WERI-Rb-1 (cell line): Measurements from ENCODE around the gene TANC1.

Experiments used
- DNase-seq: peaks from one replicate; pipeline ENCODE4 v3.0.0-alpha.2; 2020
- H3K27ac ChIP-seq: fragments of 250-450 bp; sonication (Bioruptor Pico); 2 replicates; pipeline ENCODE4 v1.5.1; 2020; ENCODE audit warnings: mild to moderate bottlenecking, moderate library complexity
- H3K27me3 ChIP-seq: fragments of 250-450 bp; sonication (Bioruptor Pico); 2 replicates; pipeline ENCODE4 v1.5.1; 2021; ENCODE audit warnings: mild to moderate bottlenecking, low read depth, moderate library complexity; ENCODE audit not compliant: insufficient read depth, severe bottlenecking
- H3K36me3 ChIP-seq: fragments of 250-450 bp; sonication (Bioruptor Pico); 2 replicates; pipeline ENCODE4 v1.5.1; 2020; ENCODE audit warnings: mild to moderate bottlenecking, moderate library complexity
- H3K4me3 ChIP-seq: 2 replicates; pipeline ENCODE4 v1.5.1; 2011; ENCODE audit warnings: low read depth, mild to moderate bottlenecking, control low read depth, low read length
- H3K9me3 ChIP-seq: fragments of 250-450 bp; sonication (Bioruptor Pico); 2 replicates; pipeline ENCODE4 v1.5.1; 2021; ENCODE audit warnings: mild to moderate bottlenecking, moderate library complexity; ENCODE audit not compliant: severe bottlenecking
- TF ChIP-seq, protein P1 (sequence below): IDR thresholded peaks from 2 replicates; pipeline ENCODE4 v1.5.1; 2011; ENCODE audit warnings: low read depth, mild to moderate bottlenecking, control low read depth, inconsistent platforms, low read length

TANC1 gene

DNA sequence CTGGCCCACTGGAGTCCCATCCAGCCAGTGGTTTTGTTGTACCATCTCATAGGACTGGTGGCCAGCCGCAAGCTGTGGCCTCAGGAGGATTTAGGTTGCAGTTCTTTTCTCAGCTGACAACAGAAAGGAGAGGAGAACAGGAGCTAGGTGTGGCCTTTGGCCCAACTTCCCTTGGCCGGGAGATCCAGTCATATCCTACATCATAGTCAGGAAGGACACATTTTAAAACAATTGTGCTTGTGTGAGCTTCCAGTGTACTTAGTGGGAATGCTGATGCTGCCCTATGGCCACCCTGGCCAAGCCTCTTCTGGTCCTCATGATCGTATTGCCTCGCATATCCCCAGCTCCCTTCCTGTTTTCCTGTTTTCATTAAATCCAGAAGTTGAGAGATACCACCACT lies 220.0 kb downstream of the TANC1 start:
- TF ChIP-seq, protein P1, sequence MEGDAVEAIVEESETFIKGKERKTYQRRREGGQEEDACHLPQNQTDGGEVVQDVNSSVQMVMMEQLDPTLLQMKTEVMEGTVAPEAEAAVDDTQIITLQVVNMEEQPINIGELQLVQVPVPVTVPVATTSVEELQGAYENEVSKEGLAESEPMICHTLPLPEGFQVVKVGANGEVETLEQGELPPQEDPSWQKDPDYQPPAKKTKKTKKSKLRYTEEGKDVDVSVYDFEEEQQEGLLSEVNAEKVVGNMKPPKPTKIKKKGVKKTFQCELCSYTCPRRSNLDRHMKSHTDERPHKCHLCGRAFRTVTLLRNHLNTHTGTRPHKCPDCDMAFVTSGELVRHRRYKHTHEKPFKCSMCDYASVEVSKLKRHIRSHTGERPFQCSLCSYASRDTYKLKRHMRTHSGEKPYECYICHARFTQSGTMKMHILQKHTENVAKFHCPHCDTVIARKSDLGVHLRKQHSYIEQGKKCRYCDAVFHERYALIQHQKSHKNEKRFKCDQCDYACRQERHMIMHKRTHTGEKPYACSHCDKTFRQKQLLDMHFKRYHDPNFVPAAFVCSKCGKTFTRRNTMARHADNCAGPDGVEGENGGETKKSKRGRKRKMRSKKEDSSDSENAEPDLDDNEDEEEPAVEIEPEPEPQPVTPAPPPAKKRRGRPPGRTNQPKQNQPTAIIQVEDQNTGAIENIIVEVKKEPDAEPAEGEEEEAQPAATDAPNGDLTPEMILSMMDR, result no peak
- Histone ChIP-seq H3K27ac (no peak overlapping the region), H3K9me3 (no peaks in the 10 kb centered on the region), H3K27me3 (no peaks in the 10 kb centered on the region), H3K4me3 (no peak overlapping the region), H3K36me3 (peaks cover 15% of the 10 kb centered on the region; the same call in 1 of the 2 replicates)
- DNase-seq, result no peak

DNA sequence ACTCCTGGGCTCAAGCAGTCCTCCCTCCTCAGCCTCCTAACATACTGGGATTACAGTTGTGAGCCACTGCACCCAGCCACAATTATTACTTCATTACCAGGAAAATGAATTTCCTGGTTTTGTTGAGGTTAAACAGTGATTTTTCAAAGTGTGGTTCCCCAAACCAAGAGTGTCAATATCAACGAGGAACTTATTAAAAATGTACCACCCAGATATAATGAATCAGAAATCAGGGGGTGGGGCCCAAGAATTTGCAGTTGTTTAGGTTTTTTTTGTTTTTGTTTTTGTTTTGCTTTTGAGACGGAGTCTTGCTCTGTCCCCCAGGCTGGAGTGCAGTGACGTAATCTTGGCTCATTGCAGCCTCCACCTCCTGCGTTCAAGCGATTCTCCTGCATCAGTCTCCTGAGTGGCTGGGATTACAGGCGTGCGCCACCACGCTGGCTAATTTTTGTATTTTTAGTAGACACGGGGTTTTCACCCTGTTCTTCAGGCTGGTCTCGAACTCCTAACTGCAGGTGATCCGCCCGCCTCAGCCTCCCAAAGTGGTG lies 224.0 kb downstream of the TANC1 start:
- no peak overlapping the region for H3K27ac ChIP-seq
- no peaks in the 10 kb centered on the region for H3K27me3 ChIP-seq
- DNase-seq, result no peak
- H3K36me3 ChIP-seq, result peaks cover 22% of the 10 kb centered on the region
- H3K9me3 ChIP-seq, result no peaks in the 10 kb centered on the region
- TF ChIP-seq, protein P1, result no peak
- no peak overlapping the region for H3K4me3 ChIP-seq

DNA sequence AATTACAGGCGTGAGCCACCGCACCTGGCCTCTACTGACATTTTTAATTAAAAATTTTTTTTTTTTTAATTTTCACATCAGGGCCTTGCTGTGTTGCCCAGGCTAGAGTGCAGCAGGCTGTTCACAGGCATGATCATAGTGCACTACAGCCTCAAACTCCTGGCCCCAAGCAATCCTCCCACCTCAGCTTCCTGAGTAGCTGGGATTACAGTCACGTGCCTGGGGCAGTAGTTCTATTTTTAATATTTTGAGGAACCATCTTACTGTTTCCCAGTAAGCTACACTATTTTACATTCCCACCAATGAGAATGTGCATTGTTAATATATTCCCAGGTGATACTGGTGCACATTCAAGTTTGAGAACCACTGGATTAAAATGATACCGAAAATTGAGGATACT lies 225.4 kb downstream of the TANC1 start:
- TF ChIP-seq, protein P1, result no peak
- no peaks in the 10 kb centered on the region for H3K27me3 ChIP-seq
- DNase-seq, result no peak
- H3K9me3 ChIP-seq, result no peaks in the 10 kb centered on the region
- no peak overlapping the region for H3K27ac ChIP-seq
- H3K36me3 ChIP-seq, result peaks cover 24% of the 10 kb centered on the region
- H3K4me3 ChIP-seq, result no peak overlapping the region

DNA sequence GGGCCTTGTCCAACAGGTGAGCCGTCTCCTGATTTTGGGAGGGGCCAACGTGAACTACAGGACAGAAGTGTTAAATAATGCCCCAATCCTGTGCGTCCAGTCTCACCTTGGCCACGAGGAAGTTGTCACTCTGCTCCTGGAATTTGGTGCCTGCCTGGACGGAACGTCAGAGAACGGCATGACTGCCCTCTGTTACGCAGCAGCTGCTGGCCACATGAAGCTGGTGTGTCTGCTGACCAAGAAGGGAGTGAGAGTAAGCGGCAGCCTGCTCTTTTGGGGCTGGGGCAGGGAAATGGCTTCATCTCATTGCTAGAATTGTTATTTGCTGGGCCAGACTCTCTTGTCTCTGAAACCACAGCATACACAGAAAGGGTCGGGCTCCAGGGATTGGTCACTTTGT lies 225.8 kb downstream of the TANC1 start:
- Histone ChIP-seq H3K36me3 (peaks cover 26% of the 10 kb centered on the region), H3K4me3 (no peak overlapping the region), H3K9me3 (no peaks in the 10 kb centered on the region), H3K27me3 (no peaks in the 10 kb centered on the region), H3K27ac (no peak overlapping the region)
- DNase-seq, result no peak
- TF ChIP-seq, protein P1, result no peak

DNA sequence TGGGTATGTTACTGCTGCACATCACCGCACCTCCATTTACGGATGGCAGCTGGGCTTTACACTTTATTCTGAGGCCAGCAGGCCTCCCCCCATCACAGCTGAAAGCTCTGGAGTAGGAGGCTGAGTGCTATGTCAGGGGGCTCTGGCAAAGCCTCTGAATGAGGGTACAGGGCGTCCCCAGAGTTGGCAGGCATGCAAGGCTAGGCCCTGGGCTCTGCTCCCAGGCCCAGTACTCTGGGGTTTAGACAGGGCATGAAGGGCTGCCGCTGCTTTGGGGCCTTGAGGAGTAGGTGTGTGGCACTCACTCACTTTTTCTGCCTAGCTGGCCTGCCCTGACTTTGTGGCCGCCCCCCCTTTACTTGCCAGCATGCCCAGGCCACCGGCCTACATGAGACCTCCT lies 227.3 kb downstream of the TANC1 start:
- Histone ChIP-seq H3K27ac (no peak overlapping the region), H3K4me3 (no peak overlapping the region), H3K27me3 (no peaks in the 10 kb centered on the region), H3K36me3 (peaks cover 28% of the 10 kb centered on the region), H3K9me3 (no peaks in the 10 kb centered on the region)
- DNase-seq, result no peak
- TF ChIP-seq, protein P1, result no peak

DNA sequence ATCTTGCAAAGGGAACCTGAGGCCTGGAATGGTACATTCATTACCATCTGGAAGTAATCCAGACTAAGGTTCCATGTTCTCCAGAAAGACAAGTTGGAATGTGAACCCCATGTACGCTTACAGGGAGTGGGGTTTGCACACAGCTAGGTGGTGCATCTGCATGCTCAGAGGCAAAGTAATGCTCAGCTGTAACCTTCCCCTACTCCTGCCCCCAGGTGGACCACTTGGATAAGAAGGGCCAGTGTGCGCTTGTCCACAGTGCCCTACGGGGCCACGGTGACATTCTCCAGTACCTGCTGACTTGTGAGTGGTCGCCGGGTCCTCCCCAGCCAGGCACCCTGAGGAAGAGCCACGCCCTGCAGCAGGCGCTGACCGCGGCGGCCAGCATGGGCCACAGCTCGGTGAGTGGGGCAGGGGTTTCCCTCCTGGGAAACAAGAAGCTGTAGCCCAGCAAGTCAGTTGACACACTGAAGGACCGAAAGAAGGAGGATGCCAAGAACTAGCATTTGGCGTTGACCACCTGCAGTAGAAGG lies 228.0 kb downstream of the TANC1 start:
- H3K36me3 ChIP-seq, result peaks cover 28% of the 10 kb centered on the region
- TF ChIP-seq, protein P1, result no peak

More for the DNA sequence above, 228.0 kb downstream of the TANC1 start:
- Histone ChIP-seq H3K27me3 (no peaks in the 10 kb centered on the region), H3K27ac (no peak overlapping the region), H3K4me3 (no peak overlapping the region), H3K9me3 (no peaks in the 10 kb centered on the region)
- DNase-seq, result no peak
